ENCODE data around the gene PALLD.
"Not testable (repeated sequence)": the region's sequence is repeated elsewhere in the genome, so short reads cannot be mapped to it uniquely, and the experiment has no call there.

PALLD gene

DNA sequence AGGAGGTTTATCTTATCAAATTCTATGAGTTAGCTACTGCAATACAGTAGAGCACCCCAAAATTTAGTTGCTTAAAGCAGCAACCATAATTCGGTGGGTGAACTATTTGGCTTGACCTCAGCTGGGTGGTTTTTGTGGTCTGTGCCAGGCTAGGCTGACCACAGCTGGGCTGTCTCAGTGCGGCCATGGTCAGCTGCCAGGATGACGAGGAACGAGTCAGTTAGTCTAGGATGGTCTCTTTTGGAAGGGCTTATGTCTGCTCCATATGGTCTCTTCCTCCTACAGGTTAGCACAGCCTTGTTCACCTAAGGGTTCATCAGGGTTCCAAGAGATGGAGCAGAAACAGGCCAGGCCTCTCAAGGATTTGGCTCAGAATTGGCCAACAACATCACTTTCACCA, 210.4 kb downstream of the PALLD start:
- no peak for DNase-seq
- in situ Hi-C loops (cut with MboI; ENCODE audit: low pct_unique_long_range_greater_than_20kb, low sequenced_read_pairs): no loop called here

DNA sequence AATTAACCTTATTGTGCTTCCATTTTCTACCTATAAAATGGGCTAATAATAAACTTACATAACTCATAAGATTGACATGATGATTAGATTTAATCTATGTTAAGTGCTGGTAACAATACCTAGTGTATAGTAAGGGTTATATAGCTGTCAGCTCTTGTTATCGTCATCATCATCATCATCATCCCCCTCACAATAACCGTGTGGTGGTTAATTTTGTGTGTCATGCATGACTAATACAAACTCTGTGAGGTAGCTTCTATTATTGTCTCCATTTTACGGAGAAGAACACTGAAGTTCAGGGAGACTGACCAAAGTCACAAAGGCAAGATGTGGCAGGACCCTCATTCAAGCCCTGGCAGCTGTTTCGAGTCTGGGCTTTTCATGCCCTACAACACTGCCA, 211.3 kb downstream of the PALLD start:
- in situ Hi-C loops (cut with MboI; ENCODE audit: low pct_unique_long_range_greater_than_20kb, low sequenced_read_pairs): no loop called here
- no peak for DNase-seq

DNA sequence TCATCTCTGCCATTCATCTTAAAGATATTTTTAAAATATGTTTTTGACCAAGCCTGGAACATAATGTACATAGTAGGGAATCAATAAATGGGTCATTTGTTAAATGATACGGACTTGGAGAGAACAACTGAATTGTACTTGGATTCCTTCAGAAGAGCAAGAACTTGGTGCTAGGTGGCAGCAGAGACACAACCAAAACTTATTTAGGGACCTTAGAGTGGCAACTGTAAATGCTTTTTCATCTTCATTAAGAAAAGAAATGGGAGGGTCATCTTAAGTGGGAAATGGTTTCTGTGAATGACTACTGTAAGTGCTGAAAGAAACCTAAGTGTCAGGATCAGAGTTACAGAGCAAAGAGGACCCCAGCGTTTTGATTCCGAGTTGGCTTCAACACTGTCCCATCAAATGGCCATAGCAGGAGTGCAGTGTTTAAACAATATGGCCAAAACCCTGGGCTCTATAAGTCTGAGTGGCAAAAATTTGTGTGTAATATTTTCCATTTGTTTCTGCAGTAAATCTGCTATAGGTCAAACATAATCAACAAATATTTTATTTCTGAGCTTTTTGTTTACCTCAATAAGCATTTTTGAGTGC, 213.6 kb downstream of the PALLD start:
- peak; percentile 24 for DNase-seq
- in situ Hi-C loops (cut with MboI; ENCODE audit: low pct_unique_long_range_greater_than_20kb, low sequenced_read_pairs): no loop called here

DNA sequence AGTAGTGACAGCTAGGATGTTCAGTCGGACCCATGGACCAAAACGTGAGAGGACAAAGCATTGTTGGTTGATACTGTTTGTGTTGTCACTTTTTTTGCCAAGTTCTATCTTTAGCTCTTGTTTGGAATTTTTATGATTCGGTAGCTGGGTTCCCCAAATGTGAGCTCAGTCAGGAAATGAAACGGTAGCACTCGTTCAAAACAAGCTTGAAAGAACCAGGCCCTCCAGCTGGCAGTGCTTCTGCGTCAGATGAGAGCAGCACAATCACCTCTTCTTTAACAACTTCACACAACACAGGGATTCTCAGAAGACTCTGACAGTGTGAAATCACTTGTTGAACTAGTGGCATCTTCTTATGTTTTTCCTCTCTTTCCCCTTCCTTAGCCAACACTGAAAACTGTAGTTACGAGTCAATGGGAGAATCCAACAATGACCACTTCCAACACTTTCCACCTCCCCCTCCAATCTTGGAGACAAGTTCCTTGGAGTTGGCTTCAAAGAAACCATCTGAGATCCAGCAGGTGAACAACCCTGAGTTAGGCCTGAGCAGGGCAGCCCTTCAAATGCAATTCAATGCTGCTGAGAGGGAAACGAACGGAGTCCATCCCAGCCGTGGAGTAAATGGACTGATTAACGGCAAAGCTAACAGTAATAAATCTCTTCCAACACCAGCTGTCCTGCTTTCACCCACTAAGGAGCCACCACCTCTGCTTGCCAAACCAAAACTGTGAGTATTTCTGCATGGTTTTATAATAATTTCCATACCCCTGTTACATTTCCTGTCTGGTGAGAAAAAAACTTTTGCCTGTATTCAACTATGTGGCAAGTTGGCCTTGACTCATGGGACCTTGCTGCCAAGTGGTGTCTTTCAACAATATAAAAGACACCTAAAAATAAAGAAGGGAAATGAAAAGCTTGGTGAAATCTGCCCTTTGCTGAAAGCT, 214.6 kb downstream of the PALLD start:
- in situ Hi-C loops (cut with MboI; ENCODE audit: low pct_unique_long_range_greater_than_20kb, low sequenced_read_pairs): no loop called here

DNA sequence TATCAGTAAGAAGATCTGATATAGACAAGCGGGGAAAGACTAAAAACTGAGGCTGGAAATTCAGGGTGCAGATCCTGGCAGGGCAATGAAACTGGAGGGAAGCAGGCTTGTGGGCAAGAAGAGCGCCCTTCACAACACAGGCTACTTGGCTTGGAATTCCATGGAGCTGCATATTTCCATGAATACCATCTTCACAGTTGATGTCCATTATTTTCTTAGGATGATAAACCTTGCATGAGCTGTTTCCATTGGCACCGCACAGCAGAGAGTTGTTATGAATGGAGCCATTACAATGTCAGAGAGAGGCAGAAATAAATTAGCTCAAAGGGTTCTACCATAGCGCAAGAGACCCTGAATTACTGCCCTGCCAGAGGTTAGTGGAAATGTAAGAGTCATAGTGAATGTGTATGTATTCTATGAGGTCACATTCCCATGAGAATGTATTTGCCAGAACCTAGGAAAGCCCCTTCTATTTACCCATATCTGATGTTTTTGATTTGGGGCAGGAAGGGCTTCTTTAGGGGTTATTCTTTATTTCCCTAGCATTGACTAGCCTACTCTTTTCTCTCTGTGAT, 215.6 kb downstream of the PALLD start:
- in situ Hi-C loops (cut with MboI; ENCODE audit: low pct_unique_long_range_greater_than_20kb, low sequenced_read_pairs): no loop called here
- no peak for DNase-seq

More for the DNA sequence above, 214.6 kb downstream of the PALLD start:
- no peak for DNase-seq

DNA sequence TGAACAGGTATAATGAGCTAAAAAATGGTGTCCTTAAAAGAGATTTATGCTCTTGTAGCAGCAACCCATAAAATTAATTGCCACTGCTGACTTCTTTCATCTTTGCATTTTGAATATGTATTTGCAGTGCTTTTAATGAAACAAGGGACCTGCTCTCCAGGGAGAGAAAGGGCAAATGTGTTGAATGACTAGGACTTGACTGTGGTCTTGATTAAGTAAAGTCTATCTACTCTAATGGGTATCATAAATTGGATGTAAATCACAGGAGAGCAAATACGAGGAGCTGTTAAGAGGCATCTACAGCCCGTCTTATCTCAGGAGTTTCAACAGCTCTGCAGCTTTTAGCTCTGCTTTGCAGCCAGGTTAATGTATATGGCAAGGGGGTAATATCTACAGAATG, 216.4 kb downstream of the PALLD start:
- DNase-seq: no peak
- in situ Hi-C loops (cut with MboI; ENCODE audit: low pct_unique_long_range_greater_than_20kb, low sequenced_read_pairs): no loop called here

DNA sequence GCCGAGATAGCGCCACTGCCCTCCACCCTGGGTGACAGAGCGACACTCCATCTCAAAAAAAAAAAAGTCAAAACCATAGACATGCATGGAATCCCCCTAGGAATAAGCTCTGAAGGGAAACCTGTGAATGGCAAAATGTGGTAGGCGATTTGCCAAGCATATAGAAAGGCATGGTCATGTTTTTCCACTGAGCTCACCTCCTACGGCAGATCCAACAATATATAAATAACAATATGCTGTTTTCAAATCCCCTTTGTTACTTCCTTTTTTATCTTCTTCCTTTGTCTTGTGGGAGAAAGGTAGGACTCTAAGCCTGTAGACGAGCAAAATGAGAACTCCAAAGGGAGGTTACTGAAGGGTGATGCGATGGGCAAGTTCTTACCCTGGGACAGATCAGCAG, 219.0 kb downstream of the PALLD start:
- no peak for DNase-seq
- in situ Hi-C loops (cut with MboI; ENCODE audit: low pct_unique_long_range_greater_than_20kb, low sequenced_read_pairs): no loop called here

DNA sequence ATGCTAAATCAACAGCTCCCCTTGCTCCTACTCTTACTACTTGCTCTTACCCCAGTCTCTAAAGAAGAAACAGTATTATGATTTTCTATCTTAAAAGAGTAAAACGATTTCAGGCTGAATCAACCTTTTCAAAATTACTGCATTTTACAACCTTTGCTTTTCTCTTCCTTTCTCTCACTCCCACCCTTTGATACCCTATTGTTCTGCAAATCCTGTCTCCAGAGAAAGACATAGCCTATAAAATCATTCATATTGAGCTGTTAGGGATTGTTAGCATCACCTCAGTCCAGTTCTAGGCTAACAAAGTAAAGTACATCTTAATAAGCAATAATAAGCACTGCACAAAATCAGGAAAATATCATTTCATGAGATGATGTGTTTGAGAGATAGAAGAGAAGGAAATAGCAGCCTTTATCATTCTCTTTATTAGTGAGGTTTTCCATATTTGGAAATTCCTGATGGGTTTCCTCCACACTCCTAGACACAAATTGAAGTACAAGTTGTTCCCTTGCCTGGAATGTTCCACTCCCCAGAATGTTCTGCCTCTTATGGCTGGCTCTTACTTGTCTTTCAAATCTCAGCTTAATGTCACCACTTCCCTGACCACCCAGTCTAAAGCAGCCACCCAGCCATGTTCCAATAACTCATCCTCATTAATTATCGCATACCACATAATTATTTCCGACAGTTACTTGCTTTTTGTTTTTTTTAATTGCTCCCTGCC, 219.7 kb downstream of the PALLD start:
- DNase-seq: no peak
- in situ Hi-C loops (cut with MboI; ENCODE audit: low pct_unique_long_range_greater_than_20kb, low sequenced_read_pairs): no loop called here

DNA sequence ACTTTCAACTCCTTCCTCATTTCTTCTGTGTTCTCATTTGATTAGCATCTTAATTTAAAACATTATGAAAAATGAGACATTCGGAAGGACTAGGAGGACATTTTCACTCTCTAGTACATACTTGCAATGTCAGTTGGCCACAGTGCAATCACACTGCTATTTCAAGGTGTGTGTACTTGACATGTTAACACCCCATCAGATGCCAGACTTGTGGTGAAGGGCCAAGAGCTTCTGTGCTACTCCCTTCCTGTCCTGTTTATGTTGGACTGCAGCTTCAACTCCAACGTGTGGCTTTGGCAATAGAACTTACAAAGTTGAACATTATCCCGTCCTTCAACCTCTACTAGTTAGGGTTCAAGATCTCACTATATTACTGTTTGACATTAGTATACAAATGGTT, 221.0 kb downstream of the PALLD start:
- in situ Hi-C loops (cut with MboI; ENCODE audit: low pct_unique_long_range_greater_than_20kb, low sequenced_read_pairs): no loop called here
- DNase-seq: no peak

DNA sequence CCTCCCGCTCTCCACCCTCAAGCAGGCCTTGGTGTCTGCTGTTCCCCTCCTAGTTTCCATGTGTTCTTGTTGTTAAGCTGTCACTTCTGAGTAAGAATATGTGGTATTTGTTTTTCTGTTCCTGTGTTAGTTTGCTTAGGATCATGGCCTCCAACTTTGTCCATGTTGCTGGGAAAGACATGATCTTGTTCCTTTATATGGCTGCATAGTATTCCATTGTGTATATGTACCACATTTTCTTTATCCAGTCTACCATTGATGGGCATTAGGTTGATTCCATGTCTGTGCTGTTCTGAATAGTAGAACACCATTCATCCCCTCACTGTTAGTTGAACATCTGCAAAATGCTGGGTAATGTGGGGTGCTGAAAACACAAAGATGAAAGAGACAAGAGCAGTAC, 222.9 kb downstream of the PALLD start:
- in situ Hi-C loops (cut with MboI; ENCODE audit: low pct_unique_long_range_greater_than_20kb, low sequenced_read_pairs): no loop called here
- DNase-seq: no peak

DNA sequence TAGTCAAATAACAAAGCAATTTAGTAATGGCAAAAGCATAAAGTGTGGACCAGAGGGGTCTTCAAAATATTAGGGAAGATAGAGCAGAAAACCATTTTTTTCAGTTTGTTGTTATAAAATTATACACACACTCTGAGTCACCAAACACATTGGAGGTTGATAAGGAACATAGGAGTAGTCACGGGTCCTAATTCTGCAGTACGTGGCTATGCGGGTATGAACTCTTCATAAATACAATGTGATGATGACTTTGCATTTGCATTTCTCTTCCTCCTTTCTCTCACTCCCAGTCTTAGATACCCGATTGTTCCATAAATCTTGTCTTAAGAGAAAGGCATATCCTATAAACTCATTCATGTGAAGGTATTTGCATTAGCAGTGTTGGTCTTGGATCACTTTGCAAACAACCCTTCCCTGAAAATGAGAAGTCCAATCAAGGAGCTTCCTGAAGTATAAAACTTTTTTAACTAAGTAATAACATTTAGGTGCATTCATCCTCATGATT, 223.6 kb downstream of the PALLD start:
- DNase-seq: no peak
- in situ Hi-C loops (cut with MboI; ENCODE audit: low pct_unique_long_range_greater_than_20kb, low sequenced_read_pairs): no loop called here

DNA sequence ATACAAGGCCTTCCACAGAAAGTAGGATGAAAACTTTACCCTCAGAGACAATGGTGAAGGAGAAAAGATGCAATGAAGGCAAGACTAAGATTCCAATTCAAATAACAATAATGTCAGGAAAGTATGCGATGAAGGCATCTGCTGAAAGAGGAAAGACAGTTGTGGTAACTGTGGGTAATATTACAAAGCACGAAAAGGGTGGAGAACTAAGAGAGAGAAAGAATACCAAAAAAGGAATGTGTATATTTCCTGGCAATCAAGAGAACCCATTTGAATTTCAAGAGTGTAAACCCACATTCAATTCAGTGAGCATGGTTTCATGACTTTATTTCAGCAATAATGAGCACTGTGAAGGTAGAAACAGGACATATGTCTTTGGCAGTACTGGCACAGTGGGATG, 225.5 kb downstream of the PALLD start:
- in situ Hi-C loops (cut with MboI; ENCODE audit: low pct_unique_long_range_greater_than_20kb, low sequenced_read_pairs): no loop called here
- no peak for DNase-seq

DNA sequence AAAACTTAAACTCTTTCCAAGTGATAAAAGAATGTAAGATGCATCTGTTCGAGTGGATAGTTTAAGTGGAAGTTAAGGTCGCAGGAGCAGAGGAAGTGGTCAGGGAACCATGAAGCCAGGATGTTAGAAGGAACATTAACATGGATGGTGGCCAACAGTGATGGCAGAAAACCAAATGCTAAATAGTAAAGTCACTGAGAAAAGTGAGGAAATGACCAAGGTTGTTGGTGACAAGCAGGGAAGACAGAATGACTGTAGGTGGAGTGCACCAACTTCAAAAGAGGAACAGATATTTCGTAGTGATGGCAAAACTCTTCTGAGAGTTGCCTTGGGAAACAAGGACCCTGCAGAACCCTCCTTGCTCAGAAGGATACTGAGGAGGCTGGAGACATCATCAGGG, 226.2 kb downstream of the PALLD start:
- in situ Hi-C loops (cut with MboI; ENCODE audit: low pct_unique_long_range_greater_than_20kb, low sequenced_read_pairs): no loop called here
- no peak for DNase-seq

DNA sequence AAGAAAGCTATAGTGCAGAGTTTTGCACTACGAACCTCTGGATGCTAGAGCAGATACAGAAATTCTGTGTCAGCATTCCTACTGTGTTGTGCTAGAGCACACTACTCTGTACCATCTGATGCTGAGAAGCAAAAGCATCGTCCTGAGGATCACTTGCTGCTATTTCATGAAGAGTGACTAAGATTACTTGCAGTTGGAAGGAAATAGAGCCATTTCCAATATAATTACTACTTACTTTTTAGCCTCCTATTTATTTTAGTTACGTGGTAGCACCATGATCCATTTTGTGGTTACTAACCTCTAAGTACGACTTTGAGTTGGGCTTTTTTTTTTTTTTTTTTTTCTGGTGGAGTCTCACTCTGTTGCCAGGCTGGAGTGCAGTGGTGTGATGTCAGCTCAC, 226.7 kb downstream of the PALLD start:
- in situ Hi-C loops (cut with MboI; ENCODE audit: low pct_unique_long_range_greater_than_20kb, low sequenced_read_pairs): no loop called here
- no peak for DNase-seq

DNA sequence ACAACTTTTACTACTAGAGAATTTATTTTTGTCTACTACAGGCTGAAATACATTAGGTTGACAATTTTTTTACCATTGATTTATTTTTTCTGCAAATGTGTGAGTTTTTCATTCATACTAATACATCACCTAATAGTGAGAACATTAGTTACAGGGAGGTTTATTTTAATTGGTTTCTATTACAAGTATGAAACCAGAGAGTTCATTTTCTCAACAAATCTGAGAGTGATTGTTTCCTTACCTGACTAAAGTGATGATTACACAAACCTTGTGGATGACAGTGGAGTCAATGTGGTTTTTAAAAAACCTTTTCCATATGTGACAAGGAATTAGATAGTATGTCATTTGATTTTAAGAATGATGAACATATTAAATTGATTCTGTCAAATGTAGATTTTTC, 227.4 kb downstream of the PALLD start:
- in situ Hi-C loops (cut with MboI; ENCODE audit: low pct_unique_long_range_greater_than_20kb, low sequenced_read_pairs): no loop called here

DNA sequence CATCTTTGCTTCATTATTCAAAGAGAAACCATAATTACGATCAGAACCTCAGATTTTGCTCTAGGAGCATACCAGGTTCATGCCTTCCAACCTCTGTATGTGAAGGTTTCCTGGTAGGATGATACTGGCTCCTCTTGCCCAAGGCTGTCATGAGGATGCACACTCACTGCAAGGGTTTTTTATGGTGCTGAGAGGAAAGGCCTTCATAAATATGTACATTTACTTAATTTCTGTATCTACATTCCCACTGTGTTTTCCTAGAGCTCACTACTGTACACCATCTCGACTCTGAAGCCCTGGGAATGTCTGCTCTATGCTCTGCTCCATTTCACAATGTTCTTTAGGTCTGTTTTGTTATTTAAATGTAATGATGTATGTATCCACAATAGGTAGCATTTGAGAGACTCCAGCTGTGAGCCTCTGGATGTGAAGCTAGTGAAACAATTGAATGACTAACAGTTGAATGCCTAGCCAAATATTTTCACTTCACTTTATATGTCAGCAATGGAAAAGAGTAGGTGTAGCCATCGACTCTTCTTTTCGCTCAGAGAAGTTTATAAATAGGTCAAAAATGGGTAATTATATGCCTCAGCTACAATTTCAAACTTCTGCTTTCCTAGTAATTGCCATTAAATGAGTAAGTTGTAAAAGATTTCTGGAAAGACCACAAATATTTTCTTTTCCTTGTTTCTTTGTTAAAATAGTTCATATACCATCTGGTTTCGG, 228.0 kb downstream of the PALLD start:
- DNase-seq: no peak
- in situ Hi-C loops (cut with MboI; ENCODE audit: low pct_unique_long_range_greater_than_20kb, low sequenced_read_pairs): no loop called here

More for the DNA sequence above, 227.4 kb downstream of the PALLD start:
- no peak for DNase-seq

DNA sequence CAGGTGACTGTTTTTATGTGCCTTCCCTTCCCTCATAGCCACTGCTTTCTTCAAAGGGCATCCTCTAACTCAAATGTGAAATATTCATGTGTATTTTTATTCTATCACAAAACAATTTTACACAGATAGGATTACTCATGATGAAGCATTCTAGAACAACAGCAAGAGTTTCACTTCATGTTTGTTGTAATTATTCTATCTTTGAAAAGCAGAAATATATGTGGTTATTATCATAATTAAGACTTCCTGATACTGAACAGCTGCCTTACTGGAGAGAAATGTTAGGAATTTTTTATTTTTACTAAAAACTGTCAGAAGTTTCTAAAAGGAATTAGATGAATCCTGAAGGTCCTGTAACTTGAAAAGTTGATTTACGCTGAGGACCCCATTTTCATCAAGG, 229.1 kb downstream of the PALLD start:
- DNase-seq: no peak
- in situ Hi-C loops (cut with MboI; ENCODE audit: low pct_unique_long_range_greater_than_20kb, low sequenced_read_pairs): no loop called here

DNA sequence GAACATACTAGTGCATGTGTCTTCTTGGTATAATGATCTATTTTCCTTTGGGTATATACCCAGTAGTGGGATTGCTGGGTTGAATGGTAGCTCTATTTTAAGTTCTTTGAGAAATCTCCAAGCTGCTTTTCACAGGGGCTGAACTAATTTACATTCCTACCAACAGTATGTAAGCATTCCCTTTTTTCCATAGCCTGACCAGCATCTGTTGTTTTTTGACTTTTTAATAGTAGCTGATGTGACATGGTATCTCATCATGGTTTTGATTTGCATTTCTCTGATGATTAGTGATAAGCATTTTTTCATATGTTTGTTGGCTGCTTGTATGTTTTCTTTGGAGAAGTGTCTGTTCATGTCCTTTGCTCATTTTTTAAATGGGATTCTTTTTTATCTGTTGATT, 230.3 kb downstream of the PALLD start:
- in situ Hi-C loops (cut with MboI; ENCODE audit: low pct_unique_long_range_greater_than_20kb, low sequenced_read_pairs); DNase-seq: not testable (repeated sequence)

DNA sequence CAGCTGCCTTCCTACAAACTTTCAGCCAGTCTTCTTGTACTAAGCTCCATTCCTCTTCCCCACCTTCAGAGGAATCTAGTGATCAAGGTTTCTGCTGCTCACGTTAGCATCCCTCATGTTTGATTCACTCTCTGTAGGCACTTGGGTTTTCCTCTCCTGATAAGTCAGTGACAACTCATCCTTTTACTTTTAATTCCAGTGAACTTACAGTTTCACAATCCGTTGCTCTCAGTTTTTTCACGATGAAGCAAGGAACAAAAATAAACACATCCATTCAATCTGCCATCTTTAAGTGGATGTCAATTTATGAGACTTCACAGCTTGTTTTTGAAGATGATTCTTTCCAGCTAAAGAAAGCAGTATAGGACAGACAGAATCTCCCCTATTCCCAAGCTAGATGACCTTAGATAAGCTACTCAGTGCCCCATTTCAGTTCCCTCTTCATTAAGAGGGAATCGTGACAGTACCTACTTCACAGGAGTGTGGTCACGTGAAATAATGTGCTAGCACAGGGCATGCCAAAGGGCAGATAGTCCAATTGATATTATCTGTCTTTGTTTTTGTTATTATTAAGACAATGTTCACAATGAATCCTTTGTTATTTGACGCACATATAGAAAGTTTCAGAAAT, 234.3 kb downstream of the PALLD start:
- in situ Hi-C loops (cut with MboI; ENCODE audit: low pct_unique_long_range_greater_than_20kb, low sequenced_read_pairs): no loop called here
- DNase-seq: no peak

Measured in KBM-7 (cell line).